IMR-90 (cell line): ENCODE results near the gene RALGPS1. TPM values are rescaled to one million over a fixed set of nuclear protein-coding genes. Genes with fewer than 3 reads are reported as not detected.
A peak's percentile ranks its signal among the peaks of the same experiment; 100 is the strongest.

ENCODE experiments used
- ATAC-seq: fragments of 200-7000 bp; cut with Tn5 transposase; 2 replicates; pipeline ENCODE4 v1.9.1; 2020; ENCODE audit warnings: low read depth, mild to moderate bottlenecking, moderate library complexity
- Bru-seq: library from RNA; stranded (reverse); fragments of 400-500 nt; gene quantifications from one replicate; lab custom pipeline; 2021; lab: Mats Ljungman, UMichigan
- BruChase-seq, 2 experiments: library from RNA; stranded (reverse); fragments of 400-500 nt; gene quantifications; one replicate each; lab custom pipeline; 2021; lab: Mats Ljungman, UMichigan
- BruUV-seq: library from RNA; stranded (reverse); fragments of 400-500 nt; replicated peaks from 2 replicates; lab custom pipeline; 2021; lab: Mats Ljungman, UMichigan
- CTCF ChIA-PET: fragments of 300-600 bp; formaldehyde crosslinking; extraction: SDS; loops from one replicate; lab custom pipeline; 2021; ENCODE audit warnings: antibody characterized with exemption; lab: Yijun Ruan, JAX
- POLR2A ChIA-PET: fragments of 300-600 bp; sonication (Branson Sonifier 250); formaldehyde crosslinking; loops from one replicate; lab custom pipeline; 2022; ENCODE audit warnings: antibody characterized with exemption; ENCODE audit not compliant: unreplicated experiment; lab: Charles Lee
- DNase-seq: peaks from one replicate; pipeline ENCODE4 v3.0.0; 2013
- H2AFZ ChIP-seq: replicated peaks from 2 replicates; pipeline ENCODE3; 2013; ENCODE audit warnings: low read length, mild to moderate bottlenecking; ENCODE audit not compliant: poor library complexity
- H2AK5ac ChIP-seq: 2 replicates; pipeline ENCODE4 v1.6.1; 2013; ENCODE audit warnings: low read depth, low read length, inconsistent platforms
- H2AK9ac ChIP-seq: replicated peaks from 2 replicates; pipeline ENCODE3; 2013; ENCODE audit warnings: mild to moderate bottlenecking, low read depth, low read length, moderate library complexity; ENCODE audit not compliant: poor library complexity
- H2BK120ac ChIP-seq: 2 replicates; pipeline ENCODE4 v1.6.1; 2013; ENCODE audit warnings: low read depth, low read length, inconsistent platforms
- H2BK15ac ChIP-seq: 3 replicates; pipeline ENCODE4 v1.6.1; 2013; ENCODE audit warnings: low read depth, low read length, inconsistent platforms
- H2BK20ac ChIP-seq: 2 replicates; pipeline ENCODE4 v1.6.1; 2013; ENCODE audit warnings: low read depth, mild to moderate bottlenecking, inconsistent platforms, low read length, moderate library complexity
- H2BK5ac ChIP-seq: 2 replicates; pipeline ENCODE4 v1.6.1; 2013; ENCODE audit warnings: mild to moderate bottlenecking, low read depth, low read length, inconsistent platforms; ENCODE audit not compliant: poor library complexity, severe bottlenecking
- H3K14ac ChIP-seq: replicated peaks from 2 replicates; pipeline ENCODE4 v1.6.1; 2013; ENCODE audit warnings: low read depth, low read length, inconsistent platforms
- H3K18ac ChIP-seq: 2 replicates; pipeline ENCODE4 v1.6.1; 2013; ENCODE audit warnings: low read depth, low read length, control low read depth
- H3K23ac ChIP-seq: 2 replicates; pipeline ENCODE4 v1.6.1; 2013; ENCODE audit warnings: low read depth, low read length, inconsistent platforms
- H3K27ac ChIP-seq: 2 replicates; pipeline ENCODE4 v1.5.1; 2013; ENCODE audit warnings: mild to moderate bottlenecking, control low read depth, low read length; ENCODE audit not compliant: insufficient read depth
- H3K27me3 ChIP-seq: 2 replicates; pipeline ENCODE4 v1.6.1; 2013; ENCODE audit warnings: low read length; ENCODE audit not compliant: control insufficient read depth, insufficient read depth
- H3K36me3 ChIP-seq: 2 replicates; pipeline ENCODE4 v1.6.1; 2013; ENCODE audit warnings: low read length, mixed read lengths; ENCODE audit not compliant: control insufficient read depth, insufficient read depth
- H3K4ac ChIP-seq: 2 replicates; pipeline ENCODE4 v1.6.1; 2013; ENCODE audit warnings: low read depth, low read length, inconsistent platforms
- H3K4me1 ChIP-seq: 2 replicates; pipeline ENCODE4 v1.6.1; 2013; ENCODE audit warnings: low read length, mixed read lengths; ENCODE audit not compliant: control insufficient read depth, insufficient read depth
- H3K4me2 ChIP-seq: 2 replicates; pipeline ENCODE4 v1.6.1; 2013; ENCODE audit warnings: low read depth, mild to moderate bottlenecking, control low read depth, low read length, moderate library complexity
- H3K4me3 ChIP-seq: 2 replicates; pipeline ENCODE4 v1.5.1; 2013; ENCODE audit warnings: low read depth, mild to moderate bottlenecking, control low read depth, low read length, moderate library complexity; ENCODE audit not compliant: insufficient read depth
- H3K56ac ChIP-seq: 2 replicates; pipeline ENCODE4 v1.6.1; 2013; ENCODE audit warnings: low read length, inconsistent platforms; ENCODE audit not compliant: insufficient read depth; ENCODE audit errors: extremely low read depth
- H3K79me1 ChIP-seq, 2 experiments: 2 replicates each; pipeline ENCODE4 v1.6.1; 2013; ENCODE audit warnings: low read length in 2 of 2, inconsistent platforms in 1 of 2, low read depth in 1 of 2
- H3K9ac ChIP-seq: 2 replicates; pipeline ENCODE4 v1.6.1; 2013; ENCODE audit warnings: low read depth, low read length, control low read depth
- H3K9me1 ChIP-seq: 2 replicates; pipeline ENCODE4 v1.6.1; 2013; ENCODE audit warnings: low read length, inconsistent platforms; ENCODE audit not compliant: insufficient read depth
- H3K9me3 ChIP-seq: 2 replicates; pipeline ENCODE4 v1.6.1; 2013; ENCODE audit warnings: low read length; ENCODE audit not compliant: control insufficient read depth, insufficient read depth
- H4K20me1 ChIP-seq: 2 replicates; pipeline ENCODE4 v1.6.1; 2013; ENCODE audit warnings: low read length, inconsistent platforms; ENCODE audit not compliant: insufficient read depth
- H4K5ac ChIP-seq: 2 replicates; pipeline ENCODE4 v1.6.1; 2013; ENCODE audit warnings: mild to moderate bottlenecking, low read depth, low read length, control low read depth
- H4K8ac ChIP-seq, 2 experiments: 2 replicates each; pipeline ENCODE4 v1.6.1; 2013; ENCODE audit warnings: low read depth in 2 of 2, low read length in 2 of 2, control low read depth in 1 of 2, inconsistent platforms in 1 of 2
- H4K91ac ChIP-seq: 2 replicates; pipeline ENCODE4 v1.6.1; 2013; ENCODE audit warnings: low read depth, low read length, inconsistent platforms; ENCODE audit not compliant: insufficient read depth
- CHD1 ChIP-seq: IDR thresholded peaks from 2 replicates; pipeline ENCODE4 v1.6.1; 2012; ENCODE audit warnings: low read depth, low read length, improper control_type of control experiment
- FOS ChIP-seq: fragments of 150-350 bp; IDR thresholded peaks from 2 replicates; pipeline ENCODE4 v1.6.1; 2016; ENCODE audit warnings: low read depth, low read length
- MAFK ChIP-seq: IDR thresholded peaks from 2 replicates; pipeline ENCODE4 v1.6.1; 2012; ENCODE audit warnings: low read depth, low read length, improper control_type of control experiment
- MXI1 ChIP-seq: IDR thresholded peaks from 2 replicates; pipeline ENCODE4 v1.6.1; 2012; ENCODE audit warnings: low read depth, mild to moderate bottlenecking, low read length, moderate library complexity, borderline replicate concordance
- RCOR1 ChIP-seq: IDR thresholded peaks from 2 replicates; pipeline ENCODE4 v1.6.1; 2012; ENCODE audit warnings: mild to moderate bottlenecking, low read length, improper control_type of control experiment; ENCODE audit not compliant: insufficient replicate concordance
- WGBS, 2 experiments: methylation state at CpG; one replicate each; pipeline versions ENCODE4 v1.1.5 to v1.1.7; 2013; ENCODE audit warnings: missing lambda C conversion rate in 2 of 2; ENCODE audit not compliant: insufficient read length in 1 of 2; ENCODE audit errors: extremely low coverage in 2 of 2; 5-methylcytosine and 5-hydroxymethylcytosine counted together
- dilution Hi-C: fragments of 300-500 bp; cut with HindIII; formaldehyde crosslinking; loops from one replicate; pipeline ENCODE4 v1.14.3; 2018; ENCODE audit warnings: low sequenced_read_pairs; ENCODE audit not compliant: unreplicated experiment
- in situ Hi-C: fragments of 300-500 bp; cut with MboI; formaldehyde crosslinking; loops from 3 replicates; pipeline ENCODE4 v1.14.3; 2019; ENCODE audit warnings: low sequenced_read_pairs, inconsistent platforms, mixed read lengths
- intact Hi-C: fragments of 100-400 bp; cut with micrococcal nuclease; formaldehyde crosslinking; loops from 2 replicates; pipeline ENCODE4 v1.10.0; 2022
- long read RNA-seq: library from polyadenylated mRNA; unstranded; transcript quantifications from one replicate; pipeline ENCODE4 v2.0.0, GENCODE V29; 2021; ENCODE audit not compliant: unreplicated experiment
- polyA plus RNA-seq, 3 experiments: library from polyadenylated mRNA; depleted of rRNA; stranded (reverse); fragments of >200 nt; gene quantifications; 2 replicates each; pipeline ENCODE4 v1.2.3, GENCODE V29; 2012; ENCODE audit warnings: low replicate concordance in 1 of 3
- total RNA-seq: library from RNA; depleted of rRNA; stranded (reverse); fragments of >200 nt; gene quantifications from 2 replicates; pipeline ENCODE4 v1.2.3, GENCODE V29; 2012; rRNA removed
- TF ChIP-seq, protein P1 (sequence below): fragments of 150-350 bp; IDR thresholded peaks from 2 replicates; pipeline ENCODE4 v1.6.1; 2016; ENCODE audit warnings: low read depth, mild to moderate bottlenecking, low read length, moderate library complexity, borderline replicate concordance

Gene RALGPS1, protein sequence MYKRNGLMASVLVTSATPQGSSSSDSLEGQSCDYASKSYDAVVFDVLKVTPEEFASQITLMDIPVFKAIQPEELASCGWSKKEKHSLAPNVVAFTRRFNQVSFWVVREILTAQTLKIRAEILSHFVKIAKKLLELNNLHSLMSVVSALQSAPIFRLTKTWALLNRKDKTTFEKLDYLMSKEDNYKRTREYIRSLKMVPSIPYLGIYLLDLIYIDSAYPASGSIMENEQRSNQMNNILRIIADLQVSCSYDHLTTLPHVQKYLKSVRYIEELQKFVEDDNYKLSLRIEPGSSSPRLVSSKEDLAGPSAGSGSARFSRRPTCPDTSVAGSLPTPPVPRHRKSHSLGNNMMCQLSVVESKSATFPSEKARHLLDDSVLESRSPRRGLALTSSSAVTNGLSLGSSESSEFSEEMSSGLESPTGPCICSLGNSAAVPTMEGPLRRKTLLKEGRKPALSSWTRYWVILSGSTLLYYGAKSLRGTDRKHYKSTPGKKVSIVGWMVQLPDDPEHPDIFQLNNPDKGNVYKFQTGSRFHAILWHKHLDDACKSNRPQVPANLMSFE
- total RNA-seq (0.90 and 2.5 TPM in 2 replicates), polyA plus RNA-seq (2012; rRNA removed) (1.5 and 2.8 TPM in 2 replicates), Bru-seq, nascent RNA (percentile 53 among the genes with signal in this experiment), BruChase-seq, experiment 1, labeled RNA remaining after a 6-hour chase (percentile 56 among the genes with signal in this experiment), BruChase-seq, experiment 2, labeled RNA remaining after a 2-hour chase (percentile 54 among the genes with signal in this experiment)
- polyA plus RNA-seq (2012; cell fraction: cytosol; rRNA removed), result 0.37 and 1.1 TPM in 2 replicates
- polyA plus RNA-seq (2012; cell fraction: nucleus; rRNA removed; ENCODE audit: low replicate concordance), result 3.3 and 7.7 TPM in 2 replicates
- long read RNA-seq, partial matches to known transcripts, result 2 of 12 reads
- long read RNA-seq, other reads (novel, unspliced or antisense), result 10 of 12 reads

- Histone ChIP-seq H3K36me3 (no peaks in the 10 kb centered on the region), H3K4me3 (peak within 1 kb of the TSS; percentile 81), H3K4me1 (peaks cover 3% of the 10 kb centered on the region; the same call in 1 of the 2 replicates), H4K5ac (no peak within 1 kb of the TSS), H3K23ac (peak within 1 kb of the TSS; percentile 24; the same call in 1 of the 2 replicates), H3K9me1 (no peaks in the 10 kb centered on the region), H2AK9ac (peak within 1 kb of the TSS; percentile 59), H3K4me2 (peak within 1 kb of the TSS; percentile 86), H3K79me1 (no peaks in the 10 kb centered on the region), H3K4ac (no peak within 1 kb of the TSS), H3K56ac (no peak within 1 kb of the TSS), H4K20me1 (no peaks in the 10 kb centered on the region), H3K27me3 (peaks cover 4% of the 10 kb centered on the region; the same call in 1 of the 2 replicates), H3K14ac (no peak within 1 kb of the TSS), H4K8ac (peak within 1 kb of the TSS in 1 of 2 experiments; percentile 65; a peak in 2 of 4 replicates), H3K18ac (no peak within 1 kb of the TSS), H2BK5ac (no peak within 1 kb of the TSS), H3K9me3 (no peaks in the 10 kb centered on the region), H2BK15ac (no peak within 1 kb of the TSS), H2AK5ac (no peak within 1 kb of the TSS), H2AFZ (peak within 1 kb of the TSS; percentile 89), H2BK120ac (no peak within 1 kb of the TSS), H2BK20ac (no peak within 1 kb of the TSS), H3K27ac (no peak within 1 kb of the TSS; the same call in 1 of the 2 replicates), H4K91ac (no peak within 1 kb of the TSS), H3K9ac (no peak within 1 kb of the TSS)
- in situ Hi-C loops (no loop called here), dilution Hi-C loops (no loop called here), intact Hi-C loops (no loop called here)
- TF ChIP-seq MAFK (no peak), MXI1 (peak; percentile 19; the same call in 1 of the 2 replicates), CHD1 (no peak), RCOR1 (no peak), FOS (peak; percentile 44; the same call in 1 of the 2 replicates)
- TF ChIP-seq, protein P1, sequence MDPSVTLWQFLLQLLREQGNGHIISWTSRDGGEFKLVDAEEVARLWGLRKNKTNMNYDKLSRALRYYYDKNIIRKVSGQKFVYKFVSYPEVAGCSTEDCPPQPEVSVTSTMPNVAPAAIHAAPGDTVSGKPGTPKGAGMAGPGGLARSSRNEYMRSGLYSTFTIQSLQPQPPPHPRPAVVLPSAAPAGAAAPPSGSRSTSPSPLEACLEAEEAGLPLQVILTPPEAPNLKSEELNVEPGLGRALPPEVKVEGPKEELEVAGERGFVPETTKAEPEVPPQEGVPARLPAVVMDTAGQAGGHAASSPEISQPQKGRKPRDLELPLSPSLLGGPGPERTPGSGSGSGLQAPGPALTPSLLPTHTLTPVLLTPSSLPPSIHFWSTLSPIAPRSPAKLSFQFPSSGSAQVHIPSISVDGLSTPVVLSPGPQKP, result no peak
- BruUV-seq, result no TSS peak
- POLR2A ChIA-PET, result no interaction called here
- ATAC-seq, result peak; percentile 100
- peak; percentile 94 for DNase-seq
- CTCF ChIA-PET, result interaction anchor here (0.6 kb wide), 1 partner anchor 330 kb away, joined by 3 read pairs; no protein-coding TSS in a partner anchor
- WGBS, 2 experiments, result 0% methylated on average over 29 of the region's 105 CpGs; no CpG with 5 or more reads in 1 of the 2 experiments
These were observed at the start of gene RALGPS1 for GRCh38 chr9:126914458-126915280. TSS of gene RALGPS1 (plus strand) at chr9:126914782. CDS start at chr9:126962290, 47,508 bp downstream.
